Choroid plexus epithelial cell (primary cell): ENCODE data around the gene RET.

Experiments
- DNase-seq: peaks from one replicate; pipeline ENCODE4 v3.0.0-alpha.2; 2010; ENCODE audit warnings: low read depth
- H3K4me3 ChIP-seq: 2 replicates; pipeline ENCODE4 v1.5.1; 2011; ENCODE audit warnings: low read depth, mild to moderate bottlenecking, control low read depth, low read length, moderate library complexity
- CTCF ChIP-seq: conservative IDR thresholded peaks from 2 replicates; pipeline ENCODE4 v1.5.1; 2011; ENCODE audit warnings: low read depth, mild to moderate bottlenecking, control low read depth, inconsistent platforms, low read length, moderate library complexity

Gene RET

GRCh38 chr10:43077421-43078171 is 727 bp downstream of the RET start:
- peak overlapping the region; percentile 22 for H3K4me3 ChIP-seq
- DNase-seq: no peak
- no peak for TF ChIP-seq CTCF

GRCh38 chr10:43078175-43078985 is 1.5 kb downstream of the RET start:
- no peak for TF ChIP-seq CTCF
- H3K4me3 ChIP-seq: no peak overlapping the region
- no peak for DNase-seq

GRCh38 chr10:43078986-43079273 is 2.1 kb downstream of the RET start:
- peak; percentile 74 for TF ChIP-seq CTCF
- no peak overlapping the region for H3K4me3 ChIP-seq
- peak; percentile 39 for DNase-seq

GRCh38 chr10:43079856-43080255 is 3.0 kb downstream of the RET start:
- TF ChIP-seq CTCF: no peak
- no peak overlapping the region for H3K4me3 ChIP-seq

GRCh38 chr10:43082087-43082486 is 5.2 kb downstream of the RET start:
- no peak for TF ChIP-seq CTCF
- no peak overlapping the region for H3K4me3 ChIP-seq
- DNase-seq: no peak

More at GRCh38 chr10:43079856-43080255, 3.0 kb downstream of the RET start:
- no peak for DNase-seq

- DNase-seq: no peak
- H3K4me3 ChIP-seq: no peak overlapping the region
- no peak for TF ChIP-seq CTCF
Measured at GRCh38 chr10:43082746-43083145, 5.9 kb downstream of the RET start.
